ENCODE data around the gene PMVK. TPM values are rescaled to one million over a fixed set of nuclear protein-coding genes. Genes with fewer than 3 reads are reported as not detected.

PMVK gene
- total RNA-seq, 4 donors from 2014 or later: 7.4 to 16.2 (median 12.1) TPM

DNA sequence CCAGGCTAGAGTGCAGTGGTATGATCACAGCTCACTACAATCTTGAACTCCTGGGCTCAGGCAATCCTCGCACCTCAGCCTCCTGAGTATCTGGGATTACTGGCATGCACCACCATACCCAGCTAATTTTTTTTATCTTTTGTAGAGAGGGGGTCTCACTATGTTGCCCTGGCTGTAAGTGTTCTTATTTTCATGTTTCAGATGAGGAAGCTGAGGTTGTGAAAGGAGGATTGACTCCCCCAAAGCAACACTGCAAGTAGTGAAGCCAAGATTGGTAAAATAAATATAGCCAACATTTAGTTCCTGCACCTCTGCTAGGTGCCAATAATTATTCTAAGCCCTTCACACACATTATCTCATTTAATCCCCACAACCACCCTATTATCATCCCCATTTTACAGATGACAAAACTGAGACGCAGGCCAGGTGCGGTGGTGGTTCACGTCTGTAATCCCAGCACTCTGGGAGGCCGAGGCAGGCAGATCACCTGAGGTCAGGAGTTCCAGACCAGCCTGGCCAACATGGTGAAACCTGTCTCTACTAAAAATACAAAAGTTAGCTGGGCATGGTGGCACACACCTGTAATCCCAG, 2.1 kb downstream of the PMVK start:
- DNase-seq (ENCODE audit: low spot score): no peak
- ATAC-seq (ENCODE audit: low FRiP score): no peak
- TF ChIP-seq, protein P1, sequence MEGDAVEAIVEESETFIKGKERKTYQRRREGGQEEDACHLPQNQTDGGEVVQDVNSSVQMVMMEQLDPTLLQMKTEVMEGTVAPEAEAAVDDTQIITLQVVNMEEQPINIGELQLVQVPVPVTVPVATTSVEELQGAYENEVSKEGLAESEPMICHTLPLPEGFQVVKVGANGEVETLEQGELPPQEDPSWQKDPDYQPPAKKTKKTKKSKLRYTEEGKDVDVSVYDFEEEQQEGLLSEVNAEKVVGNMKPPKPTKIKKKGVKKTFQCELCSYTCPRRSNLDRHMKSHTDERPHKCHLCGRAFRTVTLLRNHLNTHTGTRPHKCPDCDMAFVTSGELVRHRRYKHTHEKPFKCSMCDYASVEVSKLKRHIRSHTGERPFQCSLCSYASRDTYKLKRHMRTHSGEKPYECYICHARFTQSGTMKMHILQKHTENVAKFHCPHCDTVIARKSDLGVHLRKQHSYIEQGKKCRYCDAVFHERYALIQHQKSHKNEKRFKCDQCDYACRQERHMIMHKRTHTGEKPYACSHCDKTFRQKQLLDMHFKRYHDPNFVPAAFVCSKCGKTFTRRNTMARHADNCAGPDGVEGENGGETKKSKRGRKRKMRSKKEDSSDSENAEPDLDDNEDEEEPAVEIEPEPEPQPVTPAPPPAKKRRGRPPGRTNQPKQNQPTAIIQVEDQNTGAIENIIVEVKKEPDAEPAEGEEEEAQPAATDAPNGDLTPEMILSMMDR (IDR thresholded peaks at IDR 0.05): no peak

DNA sequence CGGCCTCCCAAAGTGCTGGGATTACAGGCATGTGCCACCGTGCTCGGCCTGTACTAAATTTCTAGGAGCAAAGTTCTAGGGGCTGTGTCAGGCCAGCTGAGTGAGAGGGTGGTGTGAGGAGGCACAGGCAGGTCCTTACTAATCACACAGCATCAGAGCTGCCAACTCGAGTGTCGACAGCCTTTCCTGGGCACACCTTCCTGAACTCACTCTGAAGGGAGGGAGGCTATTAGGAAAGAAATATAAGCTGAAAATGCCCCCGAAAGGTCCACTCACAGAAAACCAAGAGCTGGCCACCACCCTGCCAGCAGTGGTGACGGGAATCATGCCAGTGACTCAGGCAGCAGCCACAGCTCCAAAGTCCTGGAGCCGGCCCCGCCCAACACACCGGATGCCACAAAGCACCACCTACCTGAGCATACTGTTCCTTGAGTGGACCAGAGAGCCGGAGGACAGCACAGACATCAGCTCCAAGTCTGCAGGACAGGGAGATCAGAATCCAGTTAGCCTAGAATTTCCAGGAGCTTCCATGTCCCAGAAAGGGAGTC, 4.5 kb downstream of the PMVK start:
- ATAC-seq (ENCODE audit: low FRiP score): no peak
- DNase-seq (ENCODE audit: low spot score): no peak

DNA sequence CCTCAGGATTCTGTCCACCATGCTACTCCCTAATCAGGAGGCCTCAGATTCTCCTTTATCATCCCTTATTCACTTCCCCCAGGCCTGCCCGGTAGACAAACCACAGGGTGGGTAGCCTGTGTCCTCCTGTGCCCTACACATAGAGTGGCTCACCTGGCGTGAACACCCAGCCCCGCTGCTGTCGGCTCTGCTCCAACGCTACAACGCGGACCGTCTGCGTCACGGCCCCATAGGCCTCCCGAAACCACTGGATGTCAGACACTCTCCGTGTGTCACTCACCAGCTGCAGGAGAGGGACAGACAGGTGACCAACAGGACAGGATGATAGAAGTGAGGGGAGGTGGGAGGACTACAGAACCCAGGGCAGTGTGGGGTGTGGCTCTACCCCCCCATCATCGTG, 10.3 kb downstream of the PMVK start:
- TF ChIP-seq, protein P1 (IDR thresholded peaks at IDR 0.05): no peak
- no peak for DNase-seq (ENCODE audit: low spot score)
- no peak for ATAC-seq (ENCODE audit: low FRiP score)

More for the DNA sequence above, 4.5 kb downstream of the PMVK start:
- TF ChIP-seq, protein P1 (IDR thresholded peaks at IDR 0.05): no peak

DNA sequence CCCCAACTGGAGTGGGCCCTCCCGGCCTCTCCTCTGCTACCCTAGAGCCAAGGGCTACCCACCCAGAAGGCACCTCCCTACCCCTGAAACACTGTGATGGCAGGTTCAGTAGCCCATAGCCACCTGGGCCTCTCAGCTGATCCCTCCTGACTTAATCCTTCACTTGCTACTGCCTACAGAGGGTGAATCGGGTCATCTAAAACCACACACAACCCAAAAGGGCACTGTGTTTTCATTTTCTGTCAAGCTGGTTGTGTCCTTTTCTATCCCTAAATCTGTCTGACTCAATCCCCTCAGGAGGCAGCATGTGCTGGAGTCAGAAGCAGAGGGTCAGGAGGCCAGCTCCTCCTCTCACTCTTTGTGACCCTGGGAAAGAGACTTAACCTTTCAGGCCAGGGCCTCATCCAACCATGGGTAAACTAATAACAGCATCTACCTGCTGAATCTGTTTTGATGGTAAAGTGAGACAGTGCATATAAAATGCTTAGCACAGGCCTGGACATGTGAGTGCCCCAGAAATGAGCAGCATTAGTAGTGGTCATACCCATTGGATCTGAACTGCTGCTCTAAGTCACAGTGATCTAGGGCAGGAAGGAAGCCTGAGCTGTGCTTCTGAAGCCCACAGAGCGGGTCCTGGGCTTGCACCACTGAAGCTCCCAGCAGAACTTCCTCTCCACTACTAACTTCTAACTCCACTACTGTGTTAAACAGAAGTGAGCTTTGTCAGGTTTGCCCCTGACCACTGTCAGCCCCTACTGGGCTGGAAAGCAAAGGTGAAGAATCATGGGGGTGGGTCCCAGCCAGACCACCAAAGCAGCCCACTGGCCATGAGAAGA, 11.0 kb downstream of the PMVK start:
- ATAC-seq (ENCODE audit: low FRiP score): no peak

DNA sequence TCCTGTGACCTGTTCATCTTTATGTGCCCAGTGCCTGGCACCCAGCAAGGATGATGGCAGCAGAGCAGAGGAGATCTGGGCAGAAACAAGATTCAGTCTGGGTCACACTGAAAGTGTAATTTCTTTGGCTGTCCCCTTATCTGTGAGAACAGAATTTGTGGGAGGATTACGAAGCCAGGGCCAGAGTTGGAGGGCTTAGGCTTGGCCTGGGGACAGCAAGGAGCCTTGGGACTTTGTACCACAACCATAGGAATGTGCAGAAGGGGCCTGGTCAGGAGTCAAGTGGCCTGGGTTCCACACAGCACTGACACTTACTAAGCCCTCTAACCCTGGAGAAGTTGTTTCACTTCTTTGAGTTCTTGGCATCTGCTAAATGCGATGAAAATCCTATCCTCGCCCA, 12.8 kb downstream of the PMVK start:
- ATAC-seq (ENCODE audit: low FRiP score) (no peak), DNase-seq (ENCODE audit: low spot score) (no peak)
- TF ChIP-seq, protein P1 (IDR thresholded peaks at IDR 0.05): no peak

More for the DNA sequence above, 11.0 kb downstream of the PMVK start:
- no peak for DNase-seq (ENCODE audit: low spot score)
- TF ChIP-seq, protein P1 (IDR thresholded peaks at IDR 0.05): no peak

DNA sequence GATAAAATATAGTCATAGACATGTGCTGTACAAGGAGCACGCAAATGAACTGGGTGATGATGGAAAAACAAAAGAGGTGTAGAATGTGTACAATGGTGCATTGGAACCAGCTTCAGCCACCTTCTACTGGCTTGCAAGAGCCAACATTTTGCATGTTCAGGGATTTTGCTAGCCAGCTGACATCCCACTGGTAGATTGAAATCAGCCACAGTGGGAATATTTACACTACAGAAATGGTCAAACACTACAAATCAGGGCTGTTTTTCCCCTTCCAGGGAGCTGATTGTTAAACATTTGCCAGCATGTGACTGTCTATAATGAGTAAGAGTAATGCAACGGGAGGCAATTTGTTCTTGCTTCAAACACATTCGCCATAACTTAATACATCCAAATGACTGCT, 23.2 kb downstream of the PMVK start:
- ATAC-seq (ENCODE audit: low FRiP score): no peak
- TF ChIP-seq, protein P1 (IDR thresholded peaks at IDR 0.05): no peak

More for the DNA sequence above, 23.2 kb downstream of the PMVK start:
- no peak for DNase-seq (ENCODE audit: low spot score)
